Hepatocyte (in vitro differentiated cells): ENCODE data around the gene HLTF. TPM values are rescaled to one million over a fixed set of nuclear protein-coding genes. Genes with fewer than 3 reads are reported as not detected.

Experiments
- DNase-seq: peaks from one replicate; pipeline ENCODE4 v3.0.0-alpha.2; 2016; ENCODE audit warnings: low spot score
- H2AFZ ChIP-seq: fragments of 200-600 bp; sonication (generic); 2 replicates; pipeline ENCODE4 v1.6.0; 2016; ENCODE audit warnings: antibody characterized with exemption, mild to moderate bottlenecking
- H3K27ac ChIP-seq: fragments of 200-600 bp; sonication (generic); 2 replicates; pipeline ENCODE4 v1.5.1; 2016; ENCODE audit warnings: mild to moderate bottlenecking
- H3K27me3 ChIP-seq: fragments of 200-600 bp; sonication (generic); 2 replicates; pipeline ENCODE4 v1.6.1; 2016
- H3K36me3 ChIP-seq: fragments of 200-600 bp; sonication (generic); replicated peaks from 2 replicates; pipeline ENCODE4 v1.5.1; 2016; ENCODE audit warnings: low read depth; ENCODE audit not compliant: insufficient read depth
- H3K4me1 ChIP-seq: fragments of 200-600 bp; sonication (generic); 2 replicates; pipeline ENCODE4 v1.5.1; 2016; ENCODE audit warnings: mild to moderate bottlenecking, moderate library complexity; ENCODE audit not compliant: insufficient read depth
- H3K4me2 ChIP-seq: fragments of 200-600 bp; sonication (generic); 2 replicates; pipeline ENCODE4 v1.6.0; 2016
- H3K4me3 ChIP-seq: fragments of 200-600 bp; sonication (generic); 2 replicates; pipeline ENCODE4 v1.5.1; 2016; ENCODE audit warnings: mild to moderate bottlenecking
- H3K79me2 ChIP-seq: fragments of 200-600 bp; sonication (generic); 2 replicates; pipeline ENCODE4 v1.6.0; 2017; ENCODE audit warnings: mild to moderate bottlenecking
- H3K9me2 ChIP-seq: fragments of 200-600 bp; sonication (generic); replicated peaks from 2 replicates; pipeline ENCODE4 v1.6.0; 2017; ENCODE audit warnings: mild to moderate bottlenecking; ENCODE audit not compliant: insufficient read depth
- H3K9me3 ChIP-seq: fragments of 200-600 bp; sonication (generic); 2 replicates; pipeline ENCODE4 v1.5.1; 2016; ENCODE audit warnings: low read depth, mild to moderate bottlenecking
- H4K20me1 ChIP-seq: fragments of 200-600 bp; sonication (generic); 2 replicates; pipeline ENCODE4 v1.6.0; 2016; ENCODE audit warnings: mild to moderate bottlenecking; ENCODE audit not compliant: insufficient read depth, poor library complexity, severe bottlenecking
- CTCF ChIP-seq: fragments of 200-600 bp; sonication (generic); IDR thresholded peaks from 2 replicates; pipeline ENCODE4 v1.5.1; 2016; ENCODE audit warnings: antibody characterized with exemption, mild to moderate bottlenecking; ENCODE audit not compliant: poor library complexity
- EZH2 ChIP-seq: fragments of 200-600 bp; sonication (generic); IDR thresholded peaks from 2 replicates; pipeline ENCODE4 v1.6.1; 2016; ENCODE audit warnings: antibody characterized with exemption, mild to moderate bottlenecking, borderline replicate concordance
- EZH2phosphoT487 ChIP-seq: fragments of 200-600 bp; sonication (generic); IDR thresholded peaks from one replicate; pipeline ENCODE4 v1.6.1; 2018; ENCODE audit warnings: antibody characterized with exemption, mild to moderate bottlenecking, low read depth, moderate library complexity; ENCODE audit not compliant: unreplicated experiment, severe bottlenecking
- WGBS: methylation state at CpG from one replicate; pipeline ENCODE4 v1.1.6; 2016; ENCODE audit warnings: low lambda C conversion rate; ENCODE audit errors: missing lambda C conversion rate; 5-methylcytosine and 5-hydroxymethylcytosine counted together
- polyA plus RNA-seq: library from polyadenylated mRNA; unstranded; fragments of >200 nt; fragmentation: Nextera tagmentation; extraction: Ambion mirVana; gene quantifications from 2 replicates; pipeline ENCODE4 v1.2.1, GENCODE V29; 2016
- total RNA-seq: library from RNA; depleted of rRNA; stranded (reverse); fragments of >200 nt; gene quantifications from 2 replicates; pipeline ENCODE4 v1.2.3, GENCODE V29; 2014

The HLTF gene
- total and polyA plus RNA-seq, 2 experiments from 2014 or later: 15.9 to 29.4 TPM

GRCh38 chr3:149019580-149019979 lies 66.8 kb downstream of the HLTF start:
- Histone ChIP-seq H3K9me3 (peaks cover 2% of the 10 kb centered on the region), H3K4me1 (no peaks in the 10 kb centered on the region), H3K27me3 (no peaks in the 10 kb centered on the region), H4K20me1 (no peaks in the 10 kb centered on the region), H3K9me2 (no peaks in the 10 kb centered on the region), H3K4me3 (no peak overlapping the region), H3K36me3 (peaks cover 2% of the 10 kb centered on the region), H2AFZ (no peak overlapping the region), H3K4me2 (no peak overlapping the region), H3K27ac (no peak overlapping the region), H3K79me2 (no peaks in the 10 kb centered on the region)
- DNase-seq: no peak
- TF ChIP-seq EZH2phosphoT487: no peak
- no peak for TF ChIP-seq CTCF
- no peak for TF ChIP-seq EZH2
- 96% methylated on average over 4 of the region's 4 CpGs for WGBS

GRCh38 chr3:149018247-149018646 lies 68.1 kb downstream of the HLTF start:
- Histone ChIP-seq H3K27ac (no peak overlapping the region), H3K79me2 (no peaks in the 10 kb centered on the region), H2AFZ (no peak overlapping the region), H4K20me1 (no peaks in the 10 kb centered on the region), H3K4me1 (no peaks in the 10 kb centered on the region), H3K36me3 (no peaks in the 10 kb centered on the region), H3K27me3 (no peaks in the 10 kb centered on the region), H3K4me2 (no peak overlapping the region), H3K4me3 (no peak overlapping the region), H3K9me3 (no peaks in the 10 kb centered on the region), H3K9me2 (no peaks in the 10 kb centered on the region)
- no peak for TF ChIP-seq EZH2phosphoT487
- TF ChIP-seq CTCF: no peak
- no peak for TF ChIP-seq EZH2
- no peak for DNase-seq
- WGBS: 100% methylated on average over 1 of the region's 1 CpG

- WGBS: 89% methylated on average over 9 of the region's 9 CpGs
- no peaks in the 10 kb centered on the region for H3K9me3 ChIP-seq
- H3K4me3 ChIP-seq: no peak overlapping the region
- no peak for DNase-seq
- H3K27ac ChIP-seq: no peak overlapping the region
- H3K4me2 ChIP-seq: no peak overlapping the region
- no peaks in the 10 kb centered on the region for H4K20me1 ChIP-seq
- no peak for TF ChIP-seq EZH2phosphoT487
- TF ChIP-seq EZH2: no peak
- no peak for TF ChIP-seq CTCF
- H3K36me3 ChIP-seq: no peaks in the 10 kb centered on the region
- no peaks in the 10 kb centered on the region for H3K27me3 ChIP-seq
- H3K79me2 ChIP-seq: no peaks in the 10 kb centered on the region
- H2AFZ ChIP-seq: no peak overlapping the region
- H3K9me2 ChIP-seq: no peaks in the 10 kb centered on the region
- H3K4me1 ChIP-seq: no peaks in the 10 kb centered on the region
Measured at GRCh38 chr3:149016669-149017541, 69.4 kb downstream of the HLTF start.
